Transverse colon (tissue), 3 donors: Measurements from ENCODE around the gene SMAD6.
A peak's percentile ranks its signal among the peaks of the same experiment; 100 is the strongest.

Source experiments
- POLR2A ChIP-seq: fragments of 450-650 bp; IDR thresholded peaks from one replicate; pipeline ENCODE4 v1.6.1; 2016; ENCODE audit warnings: antibody characterized with exemption, mild to moderate bottlenecking, moderate library complexity
- POLR2AphosphoS5 ChIP-seq, 3 donors: sonication (generic); formaldehyde crosslinking; IDR thresholded peaks; one replicate each; pipeline ENCODE4 v1.6.1; 2016; ENCODE audit warnings: antibody characterized with exemption in 3 of 3

GRCh38 chr15:66700802-66701421 lies 1.1 kb upstream of the SMAD6 start:
- TF ChIP-seq POLR2AphosphoS5 (IDR thresholded peaks at IDR 0.05) (peak; percentile 22 to 54 (median 31)), POLR2A (no peak)
